IPS-15b (cell line): Measurements from ENCODE around the gene SKIC2.
"Not testable (repeated sequence)": the region's sequence is repeated elsewhere in the genome, so short reads cannot be mapped to it uniquely, and the experiment has no call there.

Source experiments
- H3K27me3 ChIP-seq: one replicate; pipeline ENCODE4 v1.6.1; 2013; ENCODE audit warnings: low read length; ENCODE audit not compliant: control insufficient read depth, insufficient read depth
- H3K36me3 ChIP-seq: one replicate; pipeline ENCODE4 v1.6.1; 2013; ENCODE audit warnings: low read length; ENCODE audit not compliant: control insufficient read depth, insufficient read depth
- H3K4me1 ChIP-seq: one replicate; pipeline ENCODE4 v1.6.1; 2013; ENCODE audit warnings: mild to moderate bottlenecking, low read length; ENCODE audit not compliant: control insufficient read depth, insufficient read depth
- H3K4me3 ChIP-seq: one replicate; pipeline ENCODE4 v1.5.1; 2013; ENCODE audit warnings: low read depth, low read length
- H3K9ac ChIP-seq: one replicate; pipeline ENCODE4 v1.6.1; 2013; ENCODE audit warnings: low read depth, mild to moderate bottlenecking, low read length
- H3K9me3 ChIP-seq: one replicate; pipeline ENCODE4 v1.6.1; 2013; ENCODE audit warnings: mild to moderate bottlenecking, low read length; ENCODE audit not compliant: control insufficient read depth, insufficient read depth

The SKIC2 gene

DNA sequence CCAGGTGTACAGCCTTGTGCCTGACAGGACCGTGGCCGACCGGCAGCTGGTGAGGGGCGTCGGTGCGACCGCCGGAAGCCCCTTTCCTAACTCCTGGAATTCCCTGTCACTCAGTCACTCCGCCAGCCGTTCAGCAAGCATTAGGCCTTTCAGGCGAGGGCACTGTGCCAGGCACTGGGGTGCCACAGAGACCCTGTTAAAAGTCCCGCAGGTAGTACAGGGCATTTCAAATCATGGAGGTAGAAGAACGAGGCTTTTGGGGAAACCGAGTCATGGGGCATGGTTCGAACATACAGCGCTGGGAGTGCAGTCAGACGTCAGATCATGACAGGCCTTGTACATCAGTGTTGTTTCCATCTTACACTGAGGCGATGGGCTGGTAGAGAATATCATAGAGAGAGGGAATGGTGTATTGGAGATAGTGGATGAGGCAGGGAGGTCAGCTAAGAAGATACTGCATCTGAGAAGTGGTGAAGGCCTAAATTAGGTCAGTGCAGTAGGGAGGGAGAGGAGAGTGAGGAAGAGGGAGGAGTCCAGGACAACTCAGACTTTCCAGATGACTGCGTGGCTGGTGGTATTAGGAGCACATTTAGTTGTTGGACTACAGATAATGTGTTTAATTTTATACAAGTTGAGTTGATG lies 13.9 kb downstream of the SKIC2 start:
- H3K9ac ChIP-seq = peak overlapping the region; percentile 18
- peaks cover 18% of the 10 kb centered on the region for H3K36me3 ChIP-seq
- H3K27me3 ChIP-seq = no peaks in the 10 kb centered on the region
- peaks cover 3% of the 10 kb centered on the region for H3K4me1 ChIP-seq
- no peaks in the 10 kb centered on the region for H3K9me3 ChIP-seq
- peak overlapping the region; percentile 69 for H3K4me3 ChIP-seq

DNA sequence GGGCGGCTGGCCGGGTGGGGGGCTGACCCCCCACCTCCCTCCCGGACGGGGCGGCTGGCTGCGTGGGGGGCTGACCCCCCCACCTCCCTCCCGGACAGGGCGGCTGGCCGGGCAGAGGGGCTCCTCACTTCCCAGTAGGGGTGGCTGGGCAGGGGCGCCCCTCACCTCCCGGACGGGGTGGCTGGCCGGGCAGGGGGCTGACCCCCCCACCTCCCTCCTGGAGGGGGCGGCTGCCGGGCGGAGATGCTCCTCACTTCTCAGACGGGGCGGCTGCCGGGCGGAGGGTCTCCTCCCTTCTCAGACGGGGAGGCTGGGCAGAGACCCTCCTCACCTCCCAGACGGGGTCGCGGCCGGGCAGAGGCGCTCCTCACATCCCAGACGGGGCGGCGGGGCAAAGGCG lies 17.1 kb downstream of the SKIC2 start:
- H3K9me3 ChIP-seq, H3K36me3 ChIP-seq: not testable (repeated sequence)

DNA sequence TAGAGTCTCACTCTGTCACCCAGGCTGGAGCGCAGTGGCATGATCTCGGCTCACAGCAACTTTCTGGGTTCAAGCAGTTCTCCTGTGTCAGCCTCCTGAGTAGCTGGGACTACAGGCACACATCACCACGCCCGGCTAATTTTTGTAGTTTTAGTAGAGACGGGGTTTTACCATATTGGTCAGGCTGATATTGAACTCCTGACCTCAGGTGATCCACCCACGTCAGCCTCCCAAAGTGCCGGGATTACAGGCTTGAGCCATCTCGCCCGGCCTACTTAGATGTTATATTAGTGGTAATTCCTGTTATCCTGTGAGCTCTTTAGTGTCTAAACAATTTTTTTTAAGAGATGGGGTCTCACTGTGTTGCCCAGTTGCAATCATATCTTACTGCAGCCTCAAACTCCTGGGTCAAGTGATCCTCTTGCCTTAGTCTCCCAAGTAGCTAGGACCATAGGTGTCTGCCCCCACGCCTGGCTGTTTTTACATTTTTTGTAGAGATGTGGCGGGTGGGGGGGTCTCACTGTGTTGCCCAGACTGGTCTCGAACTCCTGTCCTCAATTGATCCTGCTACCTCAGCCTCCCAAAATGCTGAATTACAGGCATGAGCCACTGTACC lies 18.9 kb downstream of the SKIC2 start:
- H3K9ac ChIP-seq = no peak overlapping the region
- H3K27me3 ChIP-seq = no peaks in the 10 kb centered on the region
- H3K4me3 ChIP-seq = no peak overlapping the region
- H3K36me3 ChIP-seq = no peaks in the 10 kb centered on the region
- peaks cover under 1% of the 10 kb centered on the region for H3K4me1 ChIP-seq
- H3K9me3 ChIP-seq = no peaks in the 10 kb centered on the region

More for the DNA sequence above, 17.1 kb downstream of the SKIC2 start:
- H3K9ac ChIP-seq, H3K4me3 ChIP-seq, H3K4me1 ChIP-seq, H3K27me3 ChIP-seq: not testable (repeated sequence)

DNA sequence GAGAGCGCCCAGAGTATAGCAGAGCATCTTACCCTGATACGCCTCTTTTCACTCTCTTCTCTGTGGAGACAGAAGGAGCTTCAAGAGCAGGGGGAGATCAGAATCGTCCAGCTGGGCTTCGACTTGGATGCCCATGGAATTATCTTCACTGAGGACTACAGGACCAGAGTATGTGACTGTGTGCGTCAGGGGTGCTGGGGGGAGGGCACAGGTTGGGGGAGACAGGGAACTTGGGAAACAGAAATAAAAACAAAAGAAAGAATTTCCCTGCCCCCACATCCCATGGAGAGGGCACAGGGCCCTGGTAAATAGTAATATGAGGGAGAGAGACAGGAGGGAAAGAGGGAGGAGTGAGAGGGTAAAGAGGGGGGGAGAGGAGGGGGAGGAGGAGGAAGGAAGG lies 19.9 kb downstream of the SKIC2 start:
- Histone ChIP-seq H3K9me3 (no peaks in the 10 kb centered on the region), H3K9ac (no peak overlapping the region), H3K4me3 (no peak overlapping the region), H3K36me3 (no peaks in the 10 kb centered on the region), H3K27me3 (no peaks in the 10 kb centered on the region), H3K4me1 (no peaks in the 10 kb centered on the region)

DNA sequence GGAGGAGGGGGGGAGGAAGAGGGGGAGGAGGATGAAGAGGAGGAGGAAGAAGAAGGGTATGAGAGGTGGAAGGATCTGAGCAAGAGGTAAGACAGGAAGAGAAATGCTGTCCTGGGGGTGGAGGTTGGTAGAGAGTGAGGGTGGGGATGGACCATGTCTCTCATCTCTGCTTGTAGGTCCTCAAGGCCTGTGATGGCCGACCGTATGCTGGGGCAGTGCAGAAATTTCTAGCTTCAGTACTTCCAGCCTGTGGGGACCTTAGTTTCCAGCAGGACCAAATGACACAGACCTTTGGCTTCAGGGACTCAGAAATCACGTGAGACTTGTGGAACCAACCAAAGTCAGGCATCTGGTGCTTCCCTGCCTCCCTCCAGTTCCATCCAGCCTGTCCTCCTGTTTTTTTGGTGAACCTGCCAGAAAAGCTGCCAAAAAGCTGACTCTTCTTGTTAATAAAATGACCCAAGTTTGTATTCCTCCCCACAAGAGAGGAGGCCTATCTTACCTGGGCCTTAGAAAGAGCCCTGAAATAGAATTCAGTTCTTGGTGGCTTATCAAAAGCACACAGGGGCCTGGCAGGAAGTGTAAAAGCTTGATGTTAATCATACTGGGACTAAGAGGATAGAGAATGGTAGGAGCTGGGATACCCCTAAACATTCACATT lies 20.4 kb downstream of the SKIC2 start:
- H3K27me3 ChIP-seq = no peaks in the 10 kb centered on the region
- no peaks in the 10 kb centered on the region for H3K4me1 ChIP-seq
- no peak overlapping the region for H3K4me3 ChIP-seq
- no peak overlapping the region for H3K9ac ChIP-seq
- H3K36me3 ChIP-seq = no peaks in the 10 kb centered on the region
- no peaks in the 10 kb centered on the region for H3K9me3 ChIP-seq

DNA sequence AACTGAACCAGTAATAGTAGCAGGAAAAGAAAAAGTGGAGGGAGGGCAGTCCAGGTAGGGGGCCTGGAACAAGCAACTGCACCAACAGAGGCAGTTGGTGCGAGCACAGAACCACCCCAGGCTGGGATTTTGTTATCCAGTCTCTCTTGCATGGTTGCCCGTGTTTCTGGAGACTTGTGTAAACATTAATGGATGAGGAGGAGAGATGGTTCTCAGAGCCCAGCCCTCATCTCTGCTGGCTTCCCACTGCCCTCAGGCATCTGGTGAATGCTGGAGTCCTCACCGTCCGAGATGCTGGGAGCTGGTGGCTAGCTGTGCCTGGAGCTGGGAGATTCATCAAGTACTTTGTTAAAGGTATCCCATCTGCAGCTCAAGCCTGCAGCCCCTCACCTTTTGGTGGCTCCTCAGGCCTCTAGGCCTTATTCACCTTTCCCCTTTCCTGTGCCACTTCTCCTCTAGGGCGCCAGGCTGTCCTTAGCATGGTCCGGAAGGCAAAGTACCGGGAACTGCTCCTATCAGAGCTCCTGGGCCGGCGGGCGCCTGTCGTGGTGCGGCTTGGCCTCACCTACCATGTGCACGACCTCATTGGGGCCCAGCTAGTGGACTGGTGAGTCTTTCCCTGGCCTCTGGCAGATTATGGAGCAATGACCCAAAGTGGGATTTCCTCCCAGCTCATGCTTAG lies 21.4 kb downstream of the SKIC2 start:
- H3K9ac ChIP-seq, H3K9me3 ChIP-seq: not testable (repeated sequence)

DNA sequence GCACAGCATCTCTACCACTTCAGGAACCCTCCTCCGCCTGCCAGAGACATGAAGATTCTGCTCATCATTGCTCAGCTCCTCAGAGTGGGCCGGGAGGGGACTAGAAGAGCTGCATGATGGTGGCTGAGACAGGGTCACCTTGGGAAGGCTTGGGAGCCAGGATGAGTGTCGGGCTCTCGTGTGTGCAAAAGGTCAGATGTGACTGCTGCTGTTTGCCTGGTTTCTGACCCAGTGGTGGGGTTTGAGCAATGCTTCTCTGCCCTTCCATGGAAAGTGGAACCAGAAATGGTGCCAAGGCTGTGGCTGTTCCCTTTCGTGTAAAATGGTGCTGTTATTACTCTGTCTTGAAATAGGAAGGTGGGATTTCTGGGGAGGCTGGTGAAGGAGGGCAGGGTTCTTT lies 22.0 kb downstream of the SKIC2 start:
- not testable (repeated sequence) for H3K9me3 ChIP-seq, H3K27me3 ChIP-seq, H3K4me1 ChIP-seq, H3K4me3 ChIP-seq, H3K36me3 ChIP-seq, H3K9ac ChIP-seq

More for the DNA sequence above, 21.4 kb downstream of the SKIC2 start:
- not testable (repeated sequence) for H3K36me3 ChIP-seq, H3K4me3 ChIP-seq, H3K27me3 ChIP-seq, H3K4me1 ChIP-seq

DNA sequence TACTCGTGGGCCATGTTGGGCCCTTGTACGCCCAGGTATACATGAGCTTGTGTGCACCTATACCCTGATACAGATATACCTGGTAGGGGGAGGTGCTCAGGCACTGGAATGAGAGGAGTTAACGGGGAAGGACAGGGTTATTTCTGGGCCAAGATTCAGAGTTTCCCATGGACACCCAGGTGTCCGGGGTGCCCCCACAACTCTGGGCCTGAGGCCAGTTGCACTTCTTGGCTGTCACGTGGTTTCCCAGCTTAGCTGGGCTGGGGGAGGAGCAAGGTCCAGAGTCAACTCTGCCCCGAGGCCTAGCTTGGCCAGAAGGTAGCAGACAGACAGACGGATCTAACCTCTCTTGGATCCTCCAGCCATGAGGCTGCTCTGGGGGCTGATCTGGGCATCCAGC lies 22.8 kb downstream of the SKIC2 start, which contains the start of gene C4A:
C4A (plus strand) TSS at position 314 of the 400 bp plus-strand sequence; CDS start at position 365, 51 bp downstream.
- not testable (repeated sequence) for H3K9ac ChIP-seq, H3K4me1 ChIP-seq, H3K4me3 ChIP-seq, H3K27me3 ChIP-seq, H3K36me3 ChIP-seq, H3K9me3 ChIP-seq

DNA sequence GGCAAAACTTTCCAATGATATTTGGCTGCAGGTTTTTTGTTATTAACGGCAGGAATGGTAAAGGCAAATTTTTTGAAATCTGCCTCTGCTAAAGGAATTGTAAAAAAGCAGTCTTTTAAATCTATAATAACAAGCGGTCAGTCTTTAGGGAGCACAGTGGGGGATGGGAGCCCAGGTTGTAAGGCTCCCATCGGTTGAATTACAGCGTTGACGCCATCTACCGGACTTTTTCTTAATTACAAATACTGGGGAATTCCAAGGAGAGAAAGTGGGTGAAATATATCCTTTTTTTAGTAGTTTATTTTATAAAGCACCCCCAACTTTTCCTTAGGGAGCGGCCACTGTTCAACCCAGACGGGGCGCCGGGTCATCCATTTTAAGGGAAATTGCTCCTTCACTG lies 30.4 kb downstream of the SKIC2 start:
- not testable (repeated sequence) for H3K9me3 ChIP-seq, H3K27me3 ChIP-seq, H3K9ac ChIP-seq, H3K4me3 ChIP-seq, H3K36me3 ChIP-seq, H3K4me1 ChIP-seq

DNA sequence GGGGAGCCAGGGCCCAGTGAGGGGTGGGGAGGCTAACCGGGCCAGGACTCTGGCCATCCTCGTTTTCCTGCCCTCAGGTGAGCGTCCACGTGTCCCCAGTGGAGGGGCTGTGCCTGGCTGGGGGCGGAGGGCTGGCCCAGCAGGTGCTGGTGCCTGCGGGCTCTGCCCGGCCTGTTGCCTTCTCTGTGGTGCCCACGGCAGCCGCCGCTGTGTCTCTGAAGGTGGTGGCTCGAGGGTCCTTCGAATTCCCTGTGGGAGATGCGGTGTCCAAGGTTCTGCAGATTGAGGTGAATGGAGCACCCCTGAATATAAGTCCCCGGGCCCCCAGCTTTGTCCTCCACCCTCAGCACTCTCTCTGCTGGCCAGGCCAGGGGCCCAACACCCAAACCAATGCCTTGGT lies 35.4 kb downstream of the SKIC2 start:
- not testable (repeated sequence) for H3K27me3 ChIP-seq, H3K36me3 ChIP-seq, H3K4me3 ChIP-seq, H3K4me1 ChIP-seq, H3K9me3 ChIP-seq, H3K9ac ChIP-seq

DNA sequence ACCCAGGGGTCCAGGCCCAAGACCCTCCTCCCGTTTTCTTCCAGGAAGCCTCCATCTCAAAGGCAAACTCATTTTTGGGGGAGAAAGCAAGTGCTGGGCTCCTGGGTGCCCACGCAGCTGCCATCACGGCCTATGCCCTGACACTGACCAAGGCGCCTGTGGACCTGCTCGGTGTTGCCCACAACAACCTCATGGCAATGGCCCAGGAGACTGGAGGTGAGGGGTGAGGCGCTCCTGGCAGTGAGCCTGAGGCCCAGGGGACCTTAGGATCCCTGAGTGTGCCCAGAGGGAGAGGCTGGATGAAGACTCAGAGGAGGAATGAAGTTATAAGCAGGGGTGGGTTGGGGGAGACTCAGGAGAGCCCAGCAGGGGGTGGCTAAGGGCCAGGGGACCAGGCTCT lies 37.4 kb downstream of the SKIC2 start:
- not testable (repeated sequence) for H3K36me3 ChIP-seq, H3K9me3 ChIP-seq, H3K4me3 ChIP-seq, H3K4me1 ChIP-seq, H3K27me3 ChIP-seq, H3K9ac ChIP-seq
